MM.1S (cell line): ENCODE data around the gene PTGDR2.
A peak's percentile ranks its signal among the peaks of the same experiment; 100 is the strongest.

ENCODE experiments used
- DNase-seq: peaks from one replicate; pipeline ENCODE4 v3.0.0-alpha.2; 2015
- H2AFZ ChIP-seq: fragments of 300-600 bp; sonication (generic); 2 replicates; pipeline ENCODE4 v1.6.0; 2016; ENCODE audit warnings: antibody characterized with exemption, low read length
- H3F3A ChIP-seq: fragments of 300-600 bp; sonication (generic); 2 replicates; pipeline ENCODE4 v1.6.1; 2016; ENCODE audit warnings: mild to moderate bottlenecking, antibody characterized with exemption, low read length, moderate library complexity, mixed read lengths; ENCODE audit not compliant: insufficient read depth
- H3K27ac ChIP-seq: fragments of 300-600 bp; sonication (generic); 2 replicates; pipeline ENCODE4 v1.5.1; 2016; ENCODE audit warnings: mild to moderate bottlenecking, low read length
- H3K27me3 ChIP-seq: fragments of 300-600 bp; sonication (generic); replicated peaks from 2 replicates; pipeline ENCODE4 v1.6.0; 2016; ENCODE audit warnings: low read length; ENCODE audit not compliant: insufficient read depth
- H3K36me3 ChIP-seq: fragments of 300-600 bp; sonication (generic); replicated peaks from 2 replicates; pipeline ENCODE4 v1.6.1; 2016; ENCODE audit warnings: mild to moderate bottlenecking, low read length, mixed read lengths; ENCODE audit not compliant: insufficient read depth
- H3K4me1 ChIP-seq: fragments of 300-600 bp; sonication (generic); 2 replicates; pipeline ENCODE4 v1.6.1; 2016; ENCODE audit warnings: low read length, mixed read lengths
- H3K4me2 ChIP-seq: fragments of 300-600 bp; sonication (generic); 2 replicates; pipeline ENCODE4 v1.6.0; 2016; ENCODE audit warnings: low read depth, low read length
- H3K4me3 ChIP-seq: fragments of 300-600 bp; sonication (generic); 2 replicates; pipeline ENCODE4 v1.5.1; 2016; ENCODE audit warnings: low read length, mixed read lengths
- H3K79me2 ChIP-seq: fragments of 300-600 bp; sonication (generic); 2 replicates; pipeline ENCODE4 v1.6.1; 2016; ENCODE audit warnings: mixed run types, low read length, mixed read lengths
- H3K9ac ChIP-seq: fragments of 300-600 bp; sonication (generic); 2 replicates; pipeline ENCODE4 v1.6.1; 2016; ENCODE audit warnings: low read length, mixed read lengths
- H3K9me2 ChIP-seq: fragments of 300-600 bp; sonication (generic); replicated peaks from 2 replicates; pipeline ENCODE4 v1.6.1; 2016; ENCODE audit warnings: mild to moderate bottlenecking, low read length, mixed read lengths; ENCODE audit not compliant: insufficient read depth
- H3K9me3 ChIP-seq: fragments of 300-600 bp; sonication (generic); replicated peaks from 2 replicates; pipeline ENCODE4 v1.6.1; 2016; ENCODE audit warnings: mild to moderate bottlenecking, low read length, mixed read lengths; ENCODE audit not compliant: insufficient read depth
- H4K20me1 ChIP-seq: fragments of 300-600 bp; sonication (generic); 2 replicates; pipeline ENCODE4 v1.6.1; 2016; ENCODE audit warnings: mild to moderate bottlenecking, low read length, moderate library complexity, mixed read lengths; ENCODE audit not compliant: insufficient read depth
- EZH2 ChIP-seq: fragments of 300-600 bp; sonication (generic); optimal IDR thresholded peaks from 2 replicates; pipeline ENCODE3; 2017; ENCODE audit warnings: low read depth, mild to moderate bottlenecking, antibody characterized with exemption, low read length, mixed read lengths
- EZH2phosphoT487 ChIP-seq: fragments of 300-600 bp; sonication (generic); IDR thresholded peaks from 2 replicates; pipeline ENCODE4 v1.6.1; 2018; ENCODE audit warnings: antibody characterized with exemption, low read length
- TF ChIP-seq, protein P1 (sequence below): fragments of 300-600 bp; sonication (generic); IDR thresholded peaks from 2 replicates; pipeline ENCODE4 v1.5.1; 2016; ENCODE audit warnings: antibody characterized with exemption, low read length, mixed read lengths

The PTGDR2 gene

DNA sequence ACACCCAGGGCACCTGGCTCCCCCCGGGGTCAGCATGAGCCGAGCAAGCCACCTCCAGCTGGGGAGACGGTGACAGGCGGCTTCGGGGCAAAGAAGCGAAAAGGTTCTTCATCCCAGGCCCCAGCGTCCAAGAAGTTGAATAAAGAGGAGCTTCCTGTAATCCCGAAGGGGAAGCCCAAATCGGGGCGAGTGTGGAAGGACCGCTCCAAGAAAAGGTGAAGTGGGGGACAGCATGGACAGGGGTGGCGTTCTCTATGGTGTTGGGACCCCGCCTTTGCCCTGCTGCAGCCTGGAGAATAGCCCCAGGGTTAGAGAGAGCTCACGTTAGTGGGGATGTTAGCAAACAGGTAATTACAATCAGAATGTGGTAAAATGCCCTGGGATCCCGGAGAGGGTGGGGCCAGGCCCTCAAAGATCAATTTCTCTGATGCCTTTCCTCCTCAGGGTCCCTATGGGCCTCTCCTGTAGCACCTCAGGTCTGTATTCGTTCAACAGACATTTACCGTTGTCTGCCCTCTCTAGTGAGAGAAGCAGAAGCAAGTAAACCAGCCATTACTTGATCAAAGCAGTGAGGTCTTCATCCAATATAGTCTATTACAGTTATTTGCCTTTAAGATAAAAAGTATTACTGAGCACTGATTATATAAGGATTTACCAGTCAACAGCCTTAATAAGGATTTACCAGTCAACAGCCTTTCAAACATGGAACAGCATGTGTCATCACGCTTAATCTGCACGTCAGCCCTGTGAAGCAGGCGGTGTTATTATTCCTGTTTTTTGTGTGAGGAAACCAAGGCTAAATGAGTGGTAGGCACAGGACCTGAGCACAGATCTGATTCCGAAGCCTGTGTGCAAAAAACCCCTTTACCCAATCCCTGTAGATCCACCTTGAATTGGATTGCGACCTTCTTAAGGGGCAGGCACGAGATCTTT is 12.8 kb downstream of the PTGDR2 start:
- peak overlapping the region; percentile 94; the same call in 1 of the 2 replicates for H3K27ac ChIP-seq
- peaks cover 13% of the 10 kb centered on the region for H3K36me3 ChIP-seq
- TF ChIP-seq EZH2phosphoT487 (no peak), EZH2 (no peak)
- TF ChIP-seq, protein P1, sequence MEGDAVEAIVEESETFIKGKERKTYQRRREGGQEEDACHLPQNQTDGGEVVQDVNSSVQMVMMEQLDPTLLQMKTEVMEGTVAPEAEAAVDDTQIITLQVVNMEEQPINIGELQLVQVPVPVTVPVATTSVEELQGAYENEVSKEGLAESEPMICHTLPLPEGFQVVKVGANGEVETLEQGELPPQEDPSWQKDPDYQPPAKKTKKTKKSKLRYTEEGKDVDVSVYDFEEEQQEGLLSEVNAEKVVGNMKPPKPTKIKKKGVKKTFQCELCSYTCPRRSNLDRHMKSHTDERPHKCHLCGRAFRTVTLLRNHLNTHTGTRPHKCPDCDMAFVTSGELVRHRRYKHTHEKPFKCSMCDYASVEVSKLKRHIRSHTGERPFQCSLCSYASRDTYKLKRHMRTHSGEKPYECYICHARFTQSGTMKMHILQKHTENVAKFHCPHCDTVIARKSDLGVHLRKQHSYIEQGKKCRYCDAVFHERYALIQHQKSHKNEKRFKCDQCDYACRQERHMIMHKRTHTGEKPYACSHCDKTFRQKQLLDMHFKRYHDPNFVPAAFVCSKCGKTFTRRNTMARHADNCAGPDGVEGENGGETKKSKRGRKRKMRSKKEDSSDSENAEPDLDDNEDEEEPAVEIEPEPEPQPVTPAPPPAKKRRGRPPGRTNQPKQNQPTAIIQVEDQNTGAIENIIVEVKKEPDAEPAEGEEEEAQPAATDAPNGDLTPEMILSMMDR, result no peak

DNA sequence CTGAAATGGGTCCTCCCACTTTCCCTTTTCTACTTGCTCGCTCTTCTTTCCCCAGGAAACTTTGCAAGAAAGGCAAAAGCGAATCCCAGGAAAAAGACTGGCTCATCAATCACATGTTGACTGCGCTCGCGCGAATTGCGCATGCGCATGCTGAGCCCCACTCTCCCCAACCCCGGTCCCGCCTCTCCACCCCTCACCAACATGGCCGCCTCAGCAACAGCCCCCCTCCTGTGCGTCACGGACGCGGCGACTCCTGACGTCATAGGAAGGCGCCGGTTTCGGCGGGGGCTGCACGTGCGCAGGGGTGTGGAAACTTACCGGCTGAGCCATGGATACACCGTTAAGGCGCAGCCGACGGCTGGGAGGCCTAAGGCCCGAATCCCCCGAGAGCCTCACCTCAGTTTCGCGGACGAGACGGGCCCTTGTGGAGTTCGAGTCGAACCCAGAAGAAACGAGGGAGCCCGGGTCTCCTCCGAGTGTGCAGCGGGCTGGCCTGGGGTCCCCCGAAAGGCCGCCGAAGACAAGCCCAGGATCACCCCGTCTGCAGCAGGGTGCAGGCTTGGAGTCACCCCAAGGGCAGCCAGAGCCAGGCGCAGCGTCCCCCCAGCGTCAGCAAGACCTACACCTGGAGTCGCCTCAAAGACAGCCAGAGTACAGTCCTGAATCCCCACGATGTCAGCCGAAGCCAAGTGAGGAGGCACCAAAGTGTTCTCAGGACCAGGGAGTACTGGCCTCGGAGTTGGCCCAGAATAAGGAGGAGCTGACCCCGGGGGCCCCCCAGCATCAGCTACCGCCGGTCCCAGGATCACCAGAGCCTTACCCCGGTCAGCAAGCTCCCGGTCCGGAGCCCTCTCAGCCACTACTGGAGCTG is 13.7 kb downstream of the PTGDR2 start, which contains the start of gene CCDC86:
Gene CCDC86, plus strand, starts transcription at position 317 of the 871 bp plus-strand sequence. Its CDS starts 12 bp downstream, at position 329.
- Histone ChIP-seq H3K27me3 (no peaks in the 10 kb centered on the region), H3K9me3 (no peaks in the 10 kb centered on the region), H3K9ac (peak within 1 kb of the TSS; percentile 97), H3K4me1 (peaks cover 57% of the 10 kb centered on the region), H3K36me3 (peaks cover 6% of the 10 kb centered on the region; the same call in 1 of the 2 replicates), H3K4me3 (peak within 1 kb of the TSS; percentile 92), H4K20me1 (no peaks in the 10 kb centered on the region), H2AFZ (peak within 1 kb of the TSS; percentile 61), H3F3A (peaks cover 35% of the 10 kb centered on the region), H3K79me2 (peaks cover 55% of the 10 kb centered on the region), H3K27ac (peak within 1 kb of the TSS; percentile 94), H3K4me2 (peak within 1 kb of the TSS; percentile 94), H3K9me2 (no peaks in the 10 kb centered on the region)
- DNase-seq, result peak; percentile 97
- TF ChIP-seq EZH2phosphoT487 (no peak), EZH2 (no peak)
- TF ChIP-seq, protein P1, result no peak

More for the DNA sequence above, 12.8 kb downstream of the PTGDR2 start:
- Histone ChIP-seq H3K9ac (peak overlapping the region; percentile 97), H4K20me1 (no peaks in the 10 kb centered on the region), H2AFZ (no peak overlapping the region), H3K79me2 (peaks cover 64% of the 10 kb centered on the region), H3K4me1 (peaks cover 48% of the 10 kb centered on the region), H3K4me2 (peak overlapping the region; percentile 94), H3K4me3 (peak overlapping the region; percentile 92), H3F3A (peaks cover 32% of the 10 kb centered on the region), H3K9me2 (no peaks in the 10 kb centered on the region), H3K27me3 (no peaks in the 10 kb centered on the region), H3K9me3 (no peaks in the 10 kb centered on the region)
- DNase-seq, result no peak

DNA sequence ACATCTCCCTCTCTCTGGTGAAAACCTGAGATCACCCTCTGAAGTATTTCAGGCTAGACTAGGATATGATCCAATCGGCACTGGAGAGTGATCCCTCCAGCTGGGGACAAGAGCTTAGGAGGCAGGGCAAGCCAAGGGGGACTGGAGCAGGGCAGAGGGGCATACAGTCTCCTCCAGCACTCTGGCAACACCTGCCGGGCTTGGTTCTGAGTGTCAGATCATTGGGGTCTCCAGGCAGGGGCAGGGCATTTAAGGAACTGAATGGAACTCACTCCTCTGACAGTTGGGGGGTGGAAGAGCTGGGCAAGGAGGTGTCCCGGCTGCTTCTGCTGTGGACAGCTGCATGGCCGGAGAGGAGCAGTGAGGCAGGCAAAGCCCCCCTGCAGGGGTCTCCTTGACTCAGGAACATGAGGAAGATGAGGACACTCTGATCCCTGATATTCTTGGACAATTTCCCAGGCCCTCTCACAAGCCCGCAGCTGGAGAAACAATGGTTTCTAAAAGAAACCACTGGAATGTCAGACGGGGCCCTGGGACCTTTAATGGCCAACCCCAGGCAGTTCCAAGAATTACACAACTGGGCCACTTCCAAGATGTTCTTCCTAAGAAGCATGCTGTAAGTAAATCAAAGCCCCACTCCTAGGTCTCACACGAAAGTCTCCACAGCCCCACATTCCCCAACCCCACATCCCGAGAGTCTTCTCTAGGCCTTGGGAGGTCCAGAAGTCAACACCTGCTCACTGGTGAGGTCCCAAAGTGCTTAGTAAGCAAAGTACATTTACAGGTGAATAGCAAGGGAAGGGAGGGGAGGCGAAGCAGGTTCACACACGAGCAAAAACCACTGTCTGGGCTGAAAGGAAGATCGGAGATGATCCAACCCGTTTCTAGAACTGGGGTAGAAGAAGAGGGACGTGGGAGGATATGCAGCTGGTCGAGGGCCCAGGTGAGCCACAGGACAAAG is 15.0 kb downstream of the PTGDR2 start:
- Histone ChIP-seq H3K79me2 (peaks cover 42% of the 10 kb centered on the region), H3K9me2 (no peaks in the 10 kb centered on the region), H3K9ac (peak overlapping the region; percentile 50; the same call in 1 of the 2 replicates), H3F3A (peaks cover 37% of the 10 kb centered on the region), H2AFZ (peak overlapping the region; percentile 61), H3K4me3 (peak overlapping the region; percentile 29; the same call in 1 of the 2 replicates), H4K20me1 (no peaks in the 10 kb centered on the region), H3K4me1 (peaks cover 63% of the 10 kb centered on the region), H3K9me3 (no peaks in the 10 kb centered on the region), H3K4me2 (peak overlapping the region; percentile 66), H3K36me3 (peaks cover 2% of the 10 kb centered on the region; the same call in 1 of the 2 replicates), H3K27ac (peak overlapping the region; percentile 94), H3K27me3 (no peaks in the 10 kb centered on the region)
- TF ChIP-seq EZH2 (no peak), EZH2phosphoT487 (no peak)
- TF ChIP-seq, protein P1, result no peak
- DNase-seq, result peak; percentile 78
